Globus pallidus (tissue), 1 donor: Measurements from ENCODE around the gene CARS2.
"Not testable (repeated sequence)": the region's sequence is repeated elsewhere in the genome, so short reads cannot be mapped to it uniquely, and the experiment has no call there.

ENCODE experiments used
- DNase-seq: peaks from one replicate; pipeline ENCODE4 v3.0.0-alpha.2; 2015; ENCODE audit warnings: low spot score

The CARS2 gene

DNA sequence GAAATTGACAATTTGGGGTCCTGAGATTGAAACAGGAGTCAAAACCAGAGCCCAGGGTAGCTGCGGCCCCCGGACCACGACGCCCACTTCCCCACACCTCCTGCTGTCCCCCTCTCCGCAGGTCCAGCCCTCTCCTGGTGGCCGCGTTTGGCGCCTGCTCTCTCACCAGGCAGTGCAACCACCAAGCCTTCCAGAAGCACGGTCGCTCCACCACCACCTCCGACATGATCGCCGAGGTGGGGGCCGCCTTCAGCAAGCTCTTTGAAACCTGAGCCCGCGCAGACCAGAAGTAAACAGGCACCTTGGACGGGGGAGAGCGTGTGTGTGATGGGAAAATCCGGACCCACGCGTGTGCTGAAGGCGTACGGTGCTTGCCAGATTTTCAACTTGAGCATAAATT lies 67.7 kb downstream of the CARS2 start:
- DNase-seq = no peak

GRCh38 chr13:110637747-110638146 lies 68.2 kb downstream of the CARS2 start:
- DNase-seq = no peak

DNA sequence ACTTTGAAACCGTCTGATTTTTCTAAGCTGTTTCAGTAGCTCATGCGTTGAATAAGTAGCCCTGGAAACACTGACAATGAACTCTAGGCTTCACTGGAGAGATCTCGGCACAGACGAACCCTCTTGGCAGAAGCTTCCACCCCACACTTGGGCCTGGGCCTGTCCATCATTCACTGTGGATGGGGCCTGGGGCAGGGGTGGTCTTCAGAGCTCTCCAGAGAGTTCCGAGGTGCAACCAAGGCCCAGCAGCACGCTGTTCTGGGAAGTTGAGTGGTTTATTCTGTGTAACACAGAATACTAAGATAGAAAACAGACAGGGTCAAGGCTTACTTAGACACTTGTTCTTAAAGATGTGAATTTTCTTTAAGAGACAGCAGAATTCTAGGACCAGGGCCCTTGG lies 68.6 kb downstream of the CARS2 start:
- no peak for DNase-seq

GRCh38 chr13:110636701-110637201 lies 69.2 kb downstream of the CARS2 start:
- DNase-seq = no peak

- DNase-seq = no peak
These were observed 69.9 kb downstream of the CARS2 start for GRCh38 chr13:110636053-110636475.

- DNase-seq = no peak
These were observed 70.4 kb downstream of the CARS2 start for GRCh38 chr13:110635405-110636002.

DNA sequence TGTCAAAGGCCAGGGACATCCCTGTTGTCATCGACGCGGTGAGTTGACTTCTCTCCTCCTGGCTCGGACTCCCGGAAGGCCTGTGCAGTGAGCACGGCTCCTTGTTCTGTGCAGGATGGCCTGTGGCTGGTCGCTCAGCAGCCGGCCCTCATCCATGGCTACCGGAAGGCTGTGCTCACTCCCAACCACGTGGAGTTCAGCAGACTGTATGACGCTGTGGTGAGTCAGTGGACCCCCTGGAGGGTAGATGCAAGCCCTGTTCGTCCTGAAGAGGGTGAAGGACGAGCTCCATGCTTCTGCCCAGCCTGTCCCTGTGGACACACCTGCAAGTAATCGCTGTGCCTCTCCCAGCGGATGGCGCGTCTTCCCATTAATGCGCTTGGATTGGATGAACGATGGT lies 71.4 kb downstream of the CARS2 start:
- no peak for DNase-seq

GRCh38 chr13:110633776-110634175 lies 72.1 kb downstream of the CARS2 start:
- no peak for DNase-seq

GRCh38 chr13:110632255-110632654 lies 73.7 kb downstream of the CARS2 start:
- not testable (repeated sequence) for DNase-seq

DNA sequence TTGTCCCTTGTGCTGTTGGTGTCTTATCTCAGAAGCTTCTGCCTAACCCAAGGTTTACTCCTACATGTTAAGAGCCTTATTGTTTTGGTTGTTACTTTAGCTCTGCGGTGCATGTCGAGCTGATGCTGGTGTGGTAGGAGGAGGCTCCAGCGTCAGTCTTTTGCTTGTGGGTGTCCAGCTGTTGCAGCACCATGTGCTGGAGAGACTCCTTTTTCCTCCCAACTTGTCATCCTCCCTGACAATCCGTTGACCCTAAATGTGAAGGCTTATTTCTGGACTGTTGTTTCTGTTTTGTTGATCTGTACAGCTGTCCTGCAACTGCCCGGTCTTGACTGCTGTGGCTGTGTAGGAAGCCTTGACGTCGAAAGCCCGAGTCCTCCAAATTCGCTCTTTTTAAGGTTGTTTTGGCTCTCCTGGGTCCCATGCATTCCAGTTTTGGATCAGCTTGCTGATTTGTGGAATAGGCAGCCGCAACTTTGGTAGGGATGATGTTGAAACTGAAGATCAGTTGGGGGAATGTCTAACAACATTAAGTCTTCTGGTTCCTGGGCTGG lies 75.3 kb downstream of the CARS2 start:
- no peak for DNase-seq

DNA sequence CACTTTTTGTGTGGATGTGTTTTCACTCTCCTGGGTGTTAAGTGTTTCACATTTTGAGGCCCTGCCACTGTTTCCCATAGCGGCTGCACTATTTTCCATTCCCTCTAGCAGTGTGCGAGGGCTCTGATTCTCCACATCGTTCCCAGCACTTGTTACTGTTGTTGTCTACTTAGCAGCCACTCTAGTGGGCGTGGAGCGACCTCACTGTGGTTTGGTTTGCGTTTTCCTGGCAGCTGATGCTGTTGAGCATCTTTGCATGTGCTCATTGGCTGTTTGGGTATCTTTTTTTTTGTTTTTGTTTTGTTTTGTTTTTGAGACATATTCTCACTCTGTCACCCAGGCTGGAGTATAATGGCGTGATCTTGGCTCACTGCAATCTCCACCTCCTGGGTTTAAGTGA lies 76.2 kb downstream of the CARS2 start:
- DNase-seq = no peak

DNA sequence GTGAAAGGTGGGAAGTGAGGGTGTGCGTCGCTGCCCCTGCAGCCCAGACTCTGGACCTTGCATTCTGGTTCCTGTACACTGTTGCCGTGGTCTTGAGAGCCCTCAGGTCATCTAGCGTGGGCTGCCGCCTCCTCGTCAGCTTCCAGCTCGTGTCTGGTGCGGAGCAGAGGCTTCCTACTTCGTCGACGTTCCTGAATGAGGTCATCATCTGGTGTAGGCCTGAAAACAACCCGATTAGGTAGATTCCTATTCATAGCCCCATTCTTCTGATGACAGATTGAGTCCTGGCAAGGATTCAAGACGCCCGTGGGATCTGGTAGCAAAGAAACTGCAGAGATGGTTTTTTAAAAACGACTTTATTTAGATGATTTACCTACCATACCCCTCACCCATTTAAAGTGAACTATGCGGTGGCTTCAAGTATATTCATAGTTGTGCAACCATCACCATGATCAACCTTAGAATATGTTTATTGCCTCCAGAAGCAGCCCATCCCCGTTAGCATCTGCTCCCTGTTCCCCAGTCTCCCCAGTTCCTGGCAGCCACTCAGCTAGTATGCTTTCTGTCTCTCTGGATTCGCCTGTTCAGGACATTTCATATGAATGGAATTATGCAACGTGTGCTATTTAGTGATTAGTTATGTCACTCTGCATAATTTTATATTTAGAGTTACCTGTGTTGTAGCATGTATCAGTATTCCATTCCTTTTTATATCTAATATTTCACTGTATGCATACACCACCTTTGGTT lies 76.8 kb downstream of the CARS2 start:
- DNase-seq = no peak

DNA sequence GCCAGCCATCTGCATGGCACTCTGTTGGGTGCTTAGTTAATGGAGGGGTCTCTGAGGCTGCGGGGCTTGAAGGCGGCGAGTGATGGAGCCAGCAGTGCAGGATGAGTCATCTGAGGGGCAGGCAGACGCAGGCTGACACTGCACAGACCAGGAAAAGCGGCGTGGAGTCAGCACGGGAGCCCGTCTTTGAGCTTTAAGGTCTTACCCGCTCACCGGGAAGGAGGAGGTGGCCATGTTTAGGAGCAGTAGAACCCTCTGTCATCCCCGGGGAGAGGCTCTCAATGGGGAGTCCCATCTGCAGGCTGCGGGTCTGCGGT lies 77.5 kb downstream of the CARS2 start:
- DNase-seq = no peak

- no peak for DNase-seq
These were observed 78.0 kb downstream of the CARS2 start for GRCh38 chr13:110627761-110628476.

GRCh38 chr13:110627351-110627750 lies 78.6 kb downstream of the CARS2 start:
- no peak for DNase-seq

- no peak for DNase-seq
These were observed 79.4 kb downstream of the CARS2 start for GRCh38 chr13:110626521-110626920.

DNA sequence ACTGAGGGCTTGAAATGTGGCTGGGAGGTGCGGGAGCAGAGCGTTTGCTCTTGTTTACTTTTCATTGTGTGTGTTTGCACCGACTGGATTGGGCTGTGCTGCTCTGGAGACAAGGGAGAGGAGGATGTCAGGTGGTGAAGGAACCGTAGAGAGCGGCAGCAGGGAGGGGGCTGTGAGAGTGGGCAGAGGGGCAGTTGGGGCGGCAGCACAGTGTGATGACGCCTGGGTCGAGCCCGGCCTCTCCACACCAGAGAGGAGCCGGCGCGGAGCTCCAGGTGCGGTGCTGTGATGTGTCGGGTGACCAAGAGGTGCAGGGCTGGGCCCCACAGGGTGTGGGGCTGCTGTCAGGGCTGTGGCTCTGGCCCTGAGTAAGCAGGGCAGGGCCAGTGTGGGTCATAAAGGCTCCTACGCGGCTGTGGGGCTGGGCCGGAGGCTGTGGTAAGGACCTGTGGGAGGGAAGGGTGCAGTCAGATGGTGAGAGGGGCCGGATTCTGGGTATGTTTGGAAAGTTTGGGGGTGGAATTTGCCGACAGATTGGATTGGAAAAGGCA lies 80.1 kb downstream of the CARS2 start:
- DNase-seq = no peak

GRCh38 chr13:110624766-110625756 lies 80.9 kb downstream of the CARS2 start:
- DNase-seq = no peak

DNA sequence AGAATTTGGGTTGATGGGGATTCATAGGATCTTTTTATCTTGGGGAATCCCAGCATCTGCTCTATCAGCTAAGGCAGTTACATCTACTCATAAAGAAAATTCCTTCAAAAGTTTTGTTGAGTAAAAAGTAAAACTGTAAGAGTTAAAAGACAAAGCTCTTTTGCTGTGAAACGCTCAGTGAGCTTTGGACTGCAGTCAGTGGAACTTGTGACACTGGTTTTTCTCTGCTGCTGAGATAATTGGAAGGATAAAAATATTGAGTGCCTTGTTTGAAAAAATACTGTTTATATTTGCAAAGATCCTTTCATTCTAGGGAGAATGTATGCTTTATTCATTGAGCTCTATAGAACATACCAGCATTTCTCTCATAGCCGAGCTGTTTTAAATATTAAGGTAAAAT lies 85.3 kb downstream of the CARS2 start:
- no peak for DNase-seq

GRCh38 chr13:110618780-110619179 lies 87.1 kb downstream of the CARS2 start:
- DNase-seq = no peak

- no peak for DNase-seq
These were observed 87.7 kb downstream of the CARS2 start for GRCh38 chr13:110618167-110618566.
